Esophagus muscularis mucosa (tissue), 4 donors: ENCODE data around the gene GRIK1. TPM values are rescaled to one million over a fixed set of nuclear protein-coding genes. Genes with fewer than 3 reads are reported as not detected.

Experiments
- DNase-seq: peaks from one replicate; pipeline ENCODE4 v3.0.0-alpha.2; 2017; ENCODE audit errors: extremely low spot score
- H3K27ac ChIP-seq, 4 donors: fragments of 200-600 bp; sonication (generic); replicated peaks in 1 of 4; 1 replicate in 3 of 4; 2 replicates in 1 of 4; pipeline ENCODE4 v1.5.1; 2016 to 2019; ENCODE audit warnings: mild to moderate bottlenecking in 1 of 4
- H3K27me3 ChIP-seq, 4 donors: fragments of 200-600 bp; sonication (generic); one replicate each; pipeline versions ENCODE4 v1.5.1 to v1.6.0; 2016 to 2019
- H3K36me3 ChIP-seq, 4 donors: fragments of 200-600 bp; sonication (generic); one replicate each; pipeline ENCODE4 v1.5.1; 2016 to 2019
- H3K4me1 ChIP-seq, 4 donors: fragments of 200-600 bp; sonication (generic); one replicate each; pipeline ENCODE4 v1.5.1; 2016 to 2019
- H3K4me3 ChIP-seq, 4 donors: fragments of 200-600 bp; sonication (generic); 1 replicate in 2 of 4; 2 replicates in 2 of 4; pipeline ENCODE4 v1.5.1; 2016 to 2019; ENCODE audit warnings: mild to moderate bottlenecking in 4 of 4, moderate library complexity in 1 of 4
- H3K9me3 ChIP-seq, 4 donors: fragments of 200-600 bp; sonication (generic); 1 replicate in 3 of 4; 2 replicates in 1 of 4; pipeline ENCODE4 v1.5.1; 2016 to 2019
- EP300 ChIP-seq: sonication (generic); formaldehyde crosslinking; IDR thresholded peaks from one replicate; pipeline ENCODE4 v1.6.1; 2017; ENCODE audit warnings: antibody characterized with exemption
- POLR2A ChIP-seq: fragments of 450-650 bp; IDR thresholded peaks from one replicate; pipeline ENCODE4 v1.6.1; 2017; ENCODE audit warnings: antibody characterized with exemption, moderate library complexity, mild to moderate bottlenecking, low read depth
- POLR2AphosphoS5 ChIP-seq, 2 donors: sonication (generic); formaldehyde crosslinking; IDR thresholded peaks; one replicate each; pipeline ENCODE4 v1.6.1; 2017; ENCODE audit warnings: antibody characterized with exemption in 2 of 2
- WGBS: methylation state at CpG from one replicate; pipeline ENCODE4 v1.1.5; 2018; 5-methylcytosine and 5-hydroxymethylcytosine counted together
- intact Hi-C: fragments of 100-400 bp; cut with DNase I; formaldehyde crosslinking; loops from one replicate; pipeline ENCODE4 v1.15.1; 2023
- total RNA-seq, 4 donors: library from RNA; depleted of rRNA; stranded (reverse); fragments of >200 nt; gene quantifications; one replicate each; pipeline versions ENCODE4 v1.1.0 to v1.2.1, GENCODE V29; 2016
- TF ChIP-seq, protein P1 (sequence below), 3 experiments: fragments of 200-600 bp in 2 of 3; fragments of 450-650 bp in 1 of 3; sonication (generic) in 2 of 3; IDR thresholded peaks; one replicate each; pipeline ENCODE4 v1.5.1; 2017 to 2019; ENCODE audit warnings: antibody characterized with exemption in 3 of 3, mild to moderate bottlenecking in 2 of 3, moderate library complexity in 1 of 3

The GRIK1 gene
- total RNA-seq, 4 donors from 2014 or later: 0.19 to 0.40 (median 0.33) TPM; not detected in 1

- no peak overlapping the region for H3K4me3 ChIP-seq
- no peaks in the 10 kb centered on the region for H3K36me3 ChIP-seq
- intact Hi-C loops: no loop called here
- no peak for DNase-seq
- WGBS: 83% methylated on average over 3 of the region's 3 CpGs
- TF ChIP-seq, protein P1, sequence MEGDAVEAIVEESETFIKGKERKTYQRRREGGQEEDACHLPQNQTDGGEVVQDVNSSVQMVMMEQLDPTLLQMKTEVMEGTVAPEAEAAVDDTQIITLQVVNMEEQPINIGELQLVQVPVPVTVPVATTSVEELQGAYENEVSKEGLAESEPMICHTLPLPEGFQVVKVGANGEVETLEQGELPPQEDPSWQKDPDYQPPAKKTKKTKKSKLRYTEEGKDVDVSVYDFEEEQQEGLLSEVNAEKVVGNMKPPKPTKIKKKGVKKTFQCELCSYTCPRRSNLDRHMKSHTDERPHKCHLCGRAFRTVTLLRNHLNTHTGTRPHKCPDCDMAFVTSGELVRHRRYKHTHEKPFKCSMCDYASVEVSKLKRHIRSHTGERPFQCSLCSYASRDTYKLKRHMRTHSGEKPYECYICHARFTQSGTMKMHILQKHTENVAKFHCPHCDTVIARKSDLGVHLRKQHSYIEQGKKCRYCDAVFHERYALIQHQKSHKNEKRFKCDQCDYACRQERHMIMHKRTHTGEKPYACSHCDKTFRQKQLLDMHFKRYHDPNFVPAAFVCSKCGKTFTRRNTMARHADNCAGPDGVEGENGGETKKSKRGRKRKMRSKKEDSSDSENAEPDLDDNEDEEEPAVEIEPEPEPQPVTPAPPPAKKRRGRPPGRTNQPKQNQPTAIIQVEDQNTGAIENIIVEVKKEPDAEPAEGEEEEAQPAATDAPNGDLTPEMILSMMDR (IDR thresholded peaks at IDR 0.05): no peak
- TF ChIP-seq EP300 (no peak), POLR2A (no peak), POLR2AphosphoS5 (IDR thresholded peaks at IDR 0.05) (peak in 1 of 2 donors; percentile 29)
- H3K9me3 ChIP-seq: no peaks in the 10 kb centered on the region
- H3K27me3 ChIP-seq: no peaks in the 10 kb centered on the region
- H3K27ac ChIP-seq: no peak overlapping the region
- H3K4me1 ChIP-seq: no peaks in the 10 kb centered on the region
Measured at GRCh38 chr21:29718081-29718815, 221.5 kb downstream of the GRIK1 start.

GRCh38 chr21:29717659-29718058, 222.1 kb downstream of the GRIK1 start:
- Histone ChIP-seq H3K27me3 (no peaks in the 10 kb centered on the region), H3K4me3 (no peak overlapping the region), H3K9me3 (no peaks in the 10 kb centered on the region), H3K36me3 (no peaks in the 10 kb centered on the region), H3K27ac (no peak overlapping the region), H3K4me1 (no peaks in the 10 kb centered on the region)
- DNase-seq: no peak
- 100% methylated on average over 1 of the region's 1 CpG for WGBS
- intact Hi-C loops: no loop called here
- TF ChIP-seq EP300 (no peak), POLR2AphosphoS5 (IDR thresholded peaks at IDR 0.05) (no peak), POLR2A (no peak)
- TF ChIP-seq, protein P1 (IDR thresholded peaks at IDR 0.05): no peak

DNA sequence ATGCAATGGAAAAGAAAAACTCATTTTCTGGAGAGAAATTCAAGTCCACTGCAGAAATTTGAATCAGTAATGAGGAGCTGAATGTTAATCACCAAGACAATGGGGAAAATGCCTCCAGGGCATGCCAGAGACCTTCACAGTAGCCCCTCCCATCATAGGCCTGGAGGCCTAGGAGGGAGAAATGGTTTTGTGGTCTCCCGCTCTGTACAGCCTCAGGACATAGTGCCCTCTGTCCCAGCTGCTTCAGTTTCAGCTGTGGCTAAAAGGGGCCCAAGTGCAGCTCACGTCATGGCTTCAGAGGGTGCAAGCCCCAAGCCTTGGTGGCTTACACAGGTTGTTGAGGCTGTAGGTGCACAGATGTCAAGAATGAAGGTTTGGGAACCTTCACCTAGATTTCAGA, 223.0 kb downstream of the GRIK1 start:
- WGBS: no CpG with 5 or more reads among the region's 2 CpGs
- Histone ChIP-seq H3K36me3 (no peaks in the 10 kb centered on the region), H3K9me3 (no peaks in the 10 kb centered on the region), H3K27ac (no peak overlapping the region), H3K4me1 (no peaks in the 10 kb centered on the region), H3K4me3 (no peak overlapping the region), H3K27me3 (no peaks in the 10 kb centered on the region)
- intact Hi-C loops: no loop called here
- DNase-seq: no peak
- no peak for TF ChIP-seq EP300
- TF ChIP-seq, protein P1 (IDR thresholded peaks at IDR 0.05): no peak
- TF ChIP-seq POLR2AphosphoS5 (IDR thresholded peaks at IDR 0.05): no peak
- TF ChIP-seq POLR2A: no peak

DNA sequence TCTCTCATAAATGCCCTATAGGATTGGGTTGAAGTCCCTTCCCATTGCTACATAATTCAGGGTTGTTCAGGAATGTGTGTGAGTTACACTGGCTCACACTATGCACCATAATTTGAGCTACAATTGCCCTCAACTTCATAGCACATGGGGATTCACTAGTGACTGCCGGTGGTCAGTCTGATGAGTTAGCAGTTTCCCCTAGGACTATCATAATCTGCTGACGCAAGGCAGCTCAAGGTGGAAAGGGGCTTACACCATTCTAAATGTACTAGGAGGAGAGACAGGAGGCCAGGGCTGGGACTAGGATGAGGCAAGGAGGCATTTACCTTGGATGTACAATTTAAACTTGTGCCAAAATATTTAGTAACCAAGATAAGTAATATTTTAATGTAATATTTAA, 224.7 kb downstream of the GRIK1 start:
- WGBS: 90% methylated on average over 2 of the region's 2 CpGs
- Histone ChIP-seq H3K27me3 (no peaks in the 10 kb centered on the region), H3K4me3 (no peak overlapping the region), H3K9me3 (no peaks in the 10 kb centered on the region), H3K27ac (no peak overlapping the region), H3K36me3 (no peaks in the 10 kb centered on the region), H3K4me1 (no peaks in the 10 kb centered on the region)
- no peak for DNase-seq
- intact Hi-C loops: no loop called here
- TF ChIP-seq, protein P1 (IDR thresholded peaks at IDR 0.05): no peak
- TF ChIP-seq POLR2AphosphoS5 (IDR thresholded peaks at IDR 0.05) (no peak), POLR2A (no peak), EP300 (no peak)

GRCh38 chr21:29712818-29713217, 227.0 kb downstream of the GRIK1 start:
- WGBS: 63% methylated on average over 2 of the region's 2 CpGs
- no peak overlapping the region for H3K27ac ChIP-seq
- H3K36me3 ChIP-seq: no peaks in the 10 kb centered on the region
- intact Hi-C loops: no loop called here
- no peak for DNase-seq
- no peaks in the 10 kb centered on the region for H3K27me3 ChIP-seq
- no peak overlapping the region for H3K4me3 ChIP-seq
- no peaks in the 10 kb centered on the region for H3K4me1 ChIP-seq
- H3K9me3 ChIP-seq: no peaks in the 10 kb centered on the region
- TF ChIP-seq, protein P1 (IDR thresholded peaks at IDR 0.05): no peak
- TF ChIP-seq EP300 (no peak), POLR2A (no peak), POLR2AphosphoS5 (IDR thresholded peaks at IDR 0.05) (no peak)
